Measurements from ENCODE around the gene MCMBP.
"Not testable (repeated sequence)": the region's sequence is repeated elsewhere in the genome, so short reads cannot be mapped to it uniquely, and the experiment has no call there.

Gene MCMBP

GRCh38 chr10:119883901-119884611 is 11.4 kb upstream of the MCMBP start:
- not testable (repeated sequence) for DNase-seq (ENCODE audit: extremely low read depth in 1 of 2, low read depth in 1 of 2)

DNA sequence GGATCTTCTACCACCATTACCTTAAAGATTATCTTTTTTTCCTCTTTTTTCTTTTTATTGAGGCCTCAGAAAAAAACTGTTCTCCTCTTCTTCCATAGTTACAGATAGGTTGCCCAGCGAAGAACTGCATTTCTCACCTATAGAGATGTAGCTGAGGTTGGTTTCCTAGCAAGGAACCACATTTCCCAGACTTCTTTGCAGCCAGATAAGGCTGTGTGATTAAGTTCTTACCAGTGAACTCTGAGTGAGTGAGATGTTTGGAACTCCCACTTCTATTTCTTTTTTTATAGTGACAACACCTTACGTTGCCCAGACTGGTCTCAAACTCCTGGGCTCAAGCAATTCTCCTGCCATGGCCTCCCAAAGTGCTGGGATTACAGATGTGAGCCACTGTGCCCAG is 5.9 kb upstream of the MCMBP start:
- DNase-seq (ENCODE audit: extremely low read depth in 1 of 2, low read depth in 1 of 2) = no peak

DNA sequence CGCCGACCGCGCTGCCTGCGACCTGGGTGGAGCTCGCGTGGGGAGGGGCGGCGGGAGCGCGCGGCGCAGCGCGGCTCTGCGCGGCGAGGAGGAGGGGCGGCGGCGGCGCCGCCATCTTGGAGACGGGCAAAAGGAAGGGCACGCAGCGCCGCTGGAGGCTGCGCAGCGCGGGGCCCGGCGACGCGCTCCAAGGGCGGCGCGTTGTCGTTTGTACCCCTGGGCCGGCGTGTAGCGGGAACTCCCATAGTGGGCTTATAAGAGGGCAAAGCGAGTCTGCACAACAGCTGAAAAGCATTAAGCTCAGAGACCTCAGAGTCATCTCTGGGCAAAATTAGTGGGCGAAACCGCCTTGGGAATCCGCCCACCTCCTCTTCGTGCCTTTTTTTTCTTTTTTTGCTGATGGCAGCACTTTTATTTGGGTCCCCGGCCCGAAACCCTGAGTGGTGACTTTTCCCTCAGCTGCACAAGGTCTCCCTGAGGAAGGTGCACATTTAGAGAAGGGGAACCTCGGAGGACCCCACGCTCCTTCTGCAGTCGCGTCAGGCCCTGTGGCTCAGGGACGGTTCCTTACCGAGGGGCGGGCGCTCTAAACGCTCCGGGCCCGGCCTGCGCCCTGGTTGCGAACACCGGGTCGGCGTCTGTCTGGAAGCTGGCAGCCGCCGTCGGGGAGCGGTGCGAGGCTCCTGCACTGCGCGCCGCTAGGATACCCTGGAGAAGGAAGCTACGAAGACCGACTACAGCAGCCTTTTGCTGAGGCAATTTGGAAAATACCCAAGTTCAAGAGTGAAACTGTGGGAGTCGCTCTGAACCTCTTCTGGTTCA is 428 bp upstream of the MCMBP start:
- DNase-seq (ENCODE audit: extremely low read depth in 1 of 2, low read depth in 1 of 2) = peak; percentile 49 to 81

GRCh38 chr10:119871881-119872609 is 598 bp downstream of the MCMBP start:
- peak; percentile 5 to 20 for DNase-seq (ENCODE audit: extremely low read depth in 1 of 2, low read depth in 1 of 2)

GRCh38 chr10:119869398-119869797 is 3.2 kb downstream of the MCMBP start:
- not testable (repeated sequence) for DNase-seq (ENCODE audit: extremely low read depth in 1 of 2, low read depth in 1 of 2)

- no peak for DNase-seq (ENCODE audit: extremely low read depth in 1 of 2, low read depth in 1 of 2)
Measured at GRCh38 chr10:119867317-119867716, 5.3 kb downstream of the MCMBP start.

GRCh38 chr10:119865699-119866240 is 6.9 kb downstream of the MCMBP start:
- DNase-seq (ENCODE audit: extremely low read depth in 1 of 2, low read depth in 1 of 2) = no peak

GRCh38 chr10:119863951-119864565 is 8.6 kb downstream of the MCMBP start:
- no peak for DNase-seq (ENCODE audit: extremely low read depth in 1 of 2, low read depth in 1 of 2)

- DNase-seq (ENCODE audit: extremely low read depth in 1 of 2, low read depth in 1 of 2) = no peak
Measured at GRCh38 chr10:119862524-119862923, 10.1 kb downstream of the MCMBP start.

- no peak for DNase-seq (ENCODE audit: extremely low read depth in 1 of 2, low read depth in 1 of 2)
Measured at GRCh38 chr10:119860866-119861607, 11.6 kb downstream of the MCMBP start.

DNA sequence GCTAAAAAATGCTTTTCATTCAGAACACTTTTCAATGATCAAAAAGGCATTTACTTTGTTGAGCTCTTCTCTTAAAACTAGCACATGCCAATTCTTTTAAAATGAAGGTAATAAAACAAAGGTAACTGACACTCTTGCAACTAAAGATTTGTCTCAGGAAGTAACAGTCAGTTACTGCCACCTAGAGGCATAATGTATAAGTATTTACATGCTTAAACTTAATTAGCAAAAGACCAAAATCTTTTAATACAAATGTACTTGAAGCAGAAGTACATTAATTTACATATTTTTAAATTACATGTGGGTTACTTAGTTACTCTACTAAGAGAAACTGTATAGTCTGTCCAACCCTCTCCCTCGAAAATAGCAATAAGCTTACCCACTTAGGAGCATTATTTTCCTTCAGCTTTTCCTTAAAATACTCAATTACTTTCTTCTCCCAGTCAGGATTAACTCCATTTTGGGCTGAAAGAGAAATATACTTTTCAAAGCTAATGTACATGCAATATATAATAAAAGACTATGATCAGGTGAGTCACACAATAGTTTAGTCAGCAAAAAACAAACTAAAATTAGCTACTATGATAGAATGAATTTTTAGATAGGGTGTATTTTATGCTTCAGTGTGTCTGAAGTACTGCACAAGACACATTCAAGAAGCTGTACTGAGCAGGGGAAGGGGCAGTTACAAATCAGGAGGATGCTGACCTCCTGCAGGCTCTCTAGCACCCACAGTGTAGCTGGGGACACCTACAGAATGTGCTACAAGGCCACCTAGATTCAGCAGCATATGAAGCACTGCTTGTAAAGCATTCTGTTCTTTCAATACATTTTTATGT is 13.0 kb downstream of the MCMBP start:
- DNase-seq (ENCODE audit: extremely low read depth in 1 of 2, low read depth in 1 of 2) = no peak

- no peak for DNase-seq (ENCODE audit: extremely low read depth in 1 of 2, low read depth in 1 of 2)
Measured at GRCh38 chr10:119858063-119858462, 14.6 kb downstream of the MCMBP start.

DNA sequence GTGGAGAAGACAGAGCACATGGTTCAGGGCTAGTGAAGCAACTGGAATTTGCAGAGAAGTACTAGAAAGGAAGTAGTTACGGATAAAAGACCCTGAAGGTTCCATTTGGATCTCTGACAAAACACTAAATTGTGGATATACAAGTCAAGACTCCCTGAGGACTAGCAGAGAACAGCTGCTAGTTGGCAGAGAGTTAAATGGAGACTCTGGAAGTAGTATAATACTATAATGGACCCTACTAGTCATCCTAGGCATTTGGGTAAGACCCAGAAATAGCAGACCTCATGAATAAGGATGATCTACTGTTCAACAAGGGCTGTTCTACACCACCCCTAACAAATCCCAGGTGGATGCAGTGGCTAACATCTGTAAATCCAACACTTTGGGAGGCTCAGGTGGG is 19.1 kb downstream of the MCMBP start:
- no peak for DNase-seq (ENCODE audit: extremely low read depth in 1 of 2, low read depth in 1 of 2)

DNA sequence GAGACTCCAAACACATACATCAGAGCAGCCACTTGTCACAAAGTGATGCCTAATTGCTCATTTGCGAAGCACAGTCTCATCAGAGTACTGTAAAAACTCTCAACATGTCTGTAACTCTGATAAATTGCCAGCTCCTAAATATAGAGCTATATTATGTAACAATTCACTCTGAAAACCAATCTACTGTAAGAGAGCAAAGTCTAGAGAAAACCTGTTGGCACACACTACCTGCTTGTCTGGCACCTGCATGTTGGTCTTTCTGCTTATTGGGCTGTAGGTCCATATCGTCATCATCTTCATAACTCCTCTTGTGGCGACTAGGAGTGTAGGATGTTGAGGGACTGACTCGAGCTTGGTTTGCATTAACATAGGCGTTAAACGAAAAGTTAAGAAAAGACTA is 19.8 kb downstream of the MCMBP start:
- no peak for DNase-seq (ENCODE audit: extremely low read depth in 1 of 2, low read depth in 1 of 2)

DNA sequence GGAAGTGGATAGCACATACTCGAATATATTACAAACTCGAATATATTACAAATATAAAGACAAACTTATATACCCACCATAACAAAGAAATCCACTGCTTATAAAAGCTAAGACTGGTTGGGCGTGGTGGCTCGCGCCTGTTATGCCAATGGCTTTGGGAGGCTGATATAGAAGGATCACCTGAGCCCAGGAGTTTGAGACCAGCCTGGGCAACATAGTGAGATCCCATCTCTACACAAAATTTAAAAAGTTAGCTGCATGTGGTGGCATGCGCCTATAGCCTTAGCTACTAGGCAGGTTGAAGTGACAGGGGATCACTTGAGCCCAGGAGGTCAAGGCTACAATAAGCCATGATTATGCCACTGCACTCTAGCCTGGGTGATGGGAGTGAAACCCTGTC is 20.4 kb downstream of the MCMBP start:
- no peak for DNase-seq (ENCODE audit: extremely low read depth in 1 of 2, low read depth in 1 of 2)

DNA sequence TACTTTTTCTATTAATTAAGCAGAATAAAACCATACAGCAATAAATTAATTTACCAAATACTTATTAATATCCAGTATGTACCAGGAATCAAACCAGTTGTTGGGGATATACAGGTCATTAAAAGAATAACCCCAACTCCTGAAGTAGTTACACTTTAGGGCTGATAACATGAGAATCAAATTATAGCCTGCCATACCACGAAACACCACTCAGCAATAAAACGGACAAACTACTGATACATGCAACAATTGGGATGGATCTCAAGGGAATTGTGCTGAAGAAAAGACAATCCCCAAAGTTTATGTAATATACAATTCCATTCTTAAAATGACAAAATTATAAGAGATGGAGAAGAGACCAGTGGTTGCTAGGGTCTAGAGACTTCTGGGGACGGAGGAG is 22.7 kb downstream of the MCMBP start:
- DNase-seq (ENCODE audit: extremely low read depth in 1 of 2, low read depth in 1 of 2) = no peak

DNA sequence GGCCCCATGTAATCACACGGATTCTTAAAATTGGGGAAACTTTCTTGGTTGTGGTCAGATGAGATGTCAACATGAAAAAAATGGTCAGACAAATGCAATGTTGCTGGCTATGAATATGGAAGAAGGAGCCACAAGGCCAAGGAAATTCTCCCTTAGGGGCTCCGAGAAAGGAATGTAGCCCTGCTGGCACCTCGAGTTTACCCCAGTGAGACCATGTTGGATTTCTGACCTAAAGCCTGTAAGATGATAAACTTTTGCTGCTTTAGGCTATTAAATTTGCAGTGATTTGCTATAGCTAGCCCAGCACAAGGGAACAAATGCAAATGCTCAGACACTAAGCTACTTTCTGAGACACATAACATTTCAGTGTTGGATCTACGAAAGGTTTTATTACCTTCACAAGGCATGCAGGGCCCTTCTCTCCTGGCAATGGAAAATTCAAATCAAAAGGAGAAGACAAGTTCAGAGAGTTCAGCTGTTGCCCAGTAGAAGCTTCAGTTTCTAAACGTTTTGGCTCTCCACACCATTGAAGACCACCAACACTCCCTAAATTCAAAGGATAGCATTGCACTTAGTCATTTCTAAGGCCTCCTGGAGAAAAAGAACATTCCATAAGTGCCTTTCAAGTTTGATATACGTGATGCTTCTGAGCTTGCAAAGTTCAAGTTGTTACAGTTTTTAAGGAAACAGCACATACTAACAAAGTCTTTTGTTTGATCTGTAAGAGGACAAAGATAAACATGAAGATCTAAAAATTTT is 23.4 kb downstream of the MCMBP start:
- no peak for DNase-seq (ENCODE audit: extremely low read depth in 1 of 2, low read depth in 1 of 2)

GRCh38 chr10:119845656-119846055 is 27.0 kb downstream of the MCMBP start:
- no peak for DNase-seq (ENCODE audit: extremely low read depth in 1 of 2, low read depth in 1 of 2)

- no peak for DNase-seq (ENCODE audit: extremely low read depth in 1 of 2, low read depth in 1 of 2)
Measured at GRCh38 chr10:119834188-119834587, 38.5 kb downstream of the MCMBP start.
